Trophoblast cell (in vitro differentiated cells and primary cell): ENCODE data around the gene ZNF705A. TPM values are rescaled to one million over a fixed set of nuclear protein-coding genes. Genes with fewer than 3 reads are reported as not detected.
"Not testable (repeated sequence)": the region's sequence is repeated elsewhere in the genome, so short reads cannot be mapped to it uniquely, and the experiment has no call there.

Experiments
- DNase-seq, 2 donors: peaks; one replicate each; pipeline ENCODE4 v3.0.0-alpha.2; 2016
- H2AFZ ChIP-seq: 2 replicates; pipeline ENCODE4 v1.6.1; 2013; ENCODE audit warnings: low read length, moderate library complexity, mild to moderate bottlenecking; ENCODE audit not compliant: insufficient read depth, poor library complexity
- H2AK5ac ChIP-seq: 2 replicates; pipeline ENCODE4 v1.6.1; 2013; ENCODE audit warnings: mild to moderate bottlenecking, low read length
- H2BK120ac ChIP-seq: 2 replicates; pipeline ENCODE4 v1.6.1; 2013; ENCODE audit warnings: low read length, mild to moderate bottlenecking, moderate library complexity; ENCODE audit not compliant: insufficient read depth, poor library complexity
- H2BK12ac ChIP-seq: 2 replicates; pipeline ENCODE4 v1.6.1; 2013; ENCODE audit warnings: mild to moderate bottlenecking, low read length, moderate library complexity
- H2BK5ac ChIP-seq: 2 replicates; pipeline ENCODE4 v1.6.1; 2013; ENCODE audit warnings: low read length, low read depth, moderate library complexity, mild to moderate bottlenecking; ENCODE audit not compliant: poor library complexity
- H3K14ac ChIP-seq: 2 replicates; pipeline ENCODE4 v1.6.1; 2013; ENCODE audit warnings: mild to moderate bottlenecking, low read length
- H3K18ac ChIP-seq: 2 replicates; pipeline ENCODE4 v1.6.1; 2013; ENCODE audit warnings: mild to moderate bottlenecking, low read length
- H3K23ac ChIP-seq: 2 replicates; pipeline ENCODE4 v1.6.1; 2013; ENCODE audit warnings: low read length
- H3K27ac ChIP-seq: 2 replicates; pipeline ENCODE4 v1.5.1; 2013; ENCODE audit warnings: low read depth, mild to moderate bottlenecking, inconsistent platforms, low read length, moderate library complexity
- H3K27me3 ChIP-seq: 2 replicates; pipeline ENCODE4 v1.6.1; 2013; ENCODE audit warnings: inconsistent platforms, mild to moderate bottlenecking, low read length, moderate library complexity; ENCODE audit not compliant: insufficient read depth
- H3K36me3 ChIP-seq, 2 experiments: 1 replicate in 1 of 2; 2 replicates in 1 of 2; pipeline ENCODE4 v1.6.1; 2013; ENCODE audit warnings: low read length in 2 of 2, mild to moderate bottlenecking in 2 of 2, moderate library complexity in 1 of 2; ENCODE audit not compliant: insufficient read depth in 2 of 2, control insufficient read depth in 1 of 2
- H3K4ac ChIP-seq: 2 replicates; pipeline ENCODE4 v1.6.1; 2013; ENCODE audit warnings: low read depth, mild to moderate bottlenecking, low read length, moderate library complexity
- H3K4me1 ChIP-seq, 2 experiments: 1 replicate in 1 of 2; 2 replicates in 1 of 2; pipeline ENCODE4 v1.6.1; 2013; ENCODE audit warnings: low read length in 2 of 2, mild to moderate bottlenecking in 2 of 2, moderate library complexity in 1 of 2; ENCODE audit not compliant: insufficient read depth in 2 of 2, control insufficient read depth in 1 of 2
- H3K4me2 ChIP-seq: 2 replicates; pipeline ENCODE4 v1.6.1; 2013; ENCODE audit warnings: inconsistent platforms, mild to moderate bottlenecking, low read length, moderate library complexity
- H3K4me3 ChIP-seq: 2 replicates; pipeline ENCODE4 v1.5.1; 2013; ENCODE audit warnings: mild to moderate bottlenecking, low read depth, low read length, inconsistent platforms
- H3K79me1 ChIP-seq: one replicate; pipeline ENCODE4 v1.6.1; 2013; ENCODE audit warnings: low read length
- H3K79me2 ChIP-seq: 2 replicates; pipeline ENCODE4 v1.6.1; 2013; ENCODE audit warnings: low read length, mild to moderate bottlenecking; ENCODE audit not compliant: control insufficient read depth, insufficient read depth, poor library complexity
- H3K9ac ChIP-seq: 2 replicates; pipeline ENCODE4 v1.6.1; 2013; ENCODE audit warnings: mild to moderate bottlenecking, low read length
- H3K9me3 ChIP-seq: 2 replicates; pipeline ENCODE4 v1.6.1; 2013; ENCODE audit warnings: low read depth, mild to moderate bottlenecking, control low read depth, inconsistent platforms, low read length; ENCODE audit not compliant: insufficient read depth
- H4K12ac ChIP-seq: 2 replicates; pipeline ENCODE4 v1.6.1; 2013; ENCODE audit warnings: low read depth, mild to moderate bottlenecking, low read length, moderate library complexity
- H4K8ac ChIP-seq: 2 replicates; pipeline ENCODE4 v1.6.1; 2013; ENCODE audit warnings: low read depth, mild to moderate bottlenecking, low read length, moderate library complexity
- H4K91ac ChIP-seq: one replicate; pipeline ENCODE4 v1.6.1; 2013; ENCODE audit warnings: low read depth, mild to moderate bottlenecking, low read length, moderate library complexity
- WGBS: extraction: QIAGEN DNeasy Blood & Tissue Kit; methylation state at CpG from one replicate; pipeline ENCODE4 v1.1.7; 2013; ENCODE audit warnings: missing lambda C conversion rate; ENCODE audit not compliant: insufficient read length, insufficient coverage; ENCODE audit errors: extremely low coverage; 5-methylcytosine and 5-hydroxymethylcytosine counted together
- polyA plus RNA-seq: library from polyadenylated mRNA; stranded (reverse); fragments of 200-250 nt; gene quantifications from 2 replicates; pipeline ENCODE4 v1.2.3, GENCODE V29; 2013

ZNF705A gene
- 0.01 and 0.03 TPM in 2 replicates for polyA plus RNA-seq

DNA sequence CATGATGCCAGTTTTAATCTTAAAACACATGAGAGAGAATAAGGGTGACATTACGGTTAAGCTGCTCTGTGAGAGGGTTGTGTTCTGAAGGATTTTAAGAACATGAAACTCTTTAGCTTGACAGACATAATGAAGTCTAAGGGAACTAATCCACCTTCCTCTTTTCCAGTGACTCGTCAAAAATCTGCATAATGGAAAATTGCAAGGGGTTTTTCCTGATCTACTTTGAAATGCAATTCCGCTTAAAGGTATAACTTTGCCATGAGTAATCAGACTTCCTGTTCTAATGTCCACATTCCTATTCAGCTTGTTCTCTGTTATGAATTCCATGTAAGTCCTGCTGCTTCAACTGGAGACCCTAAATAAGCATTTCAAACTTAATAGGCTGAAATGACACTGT is at the start of gene ZNF705A:
Gene ZNF705A, plus strand, starts transcription at position 171 of the 400 bp plus-strand sequence. CDS start 15,611 bp downstream, outside the sequence.
- H4K91ac ChIP-seq: no peak within 1 kb of the TSS
- H3K27ac ChIP-seq: no peak within 1 kb of the TSS
- no peak within 1 kb of the TSS for H3K4me2 ChIP-seq
- H2BK12ac ChIP-seq: no peak within 1 kb of the TSS
- DNase-seq: peak in 1 of 2 donors; percentile 56
- H4K12ac ChIP-seq: no peak within 1 kb of the TSS
- H3K27me3 ChIP-seq: no peaks in the 10 kb centered on the region
- WGBS: no CpG with 5 or more reads among the region's 3 CpGs
- no peak within 1 kb of the TSS for H2BK5ac ChIP-seq
- H3K4ac ChIP-seq: no peak within 1 kb of the TSS
- no peaks in the 10 kb centered on the region for H3K9me3 ChIP-seq
- H4K8ac ChIP-seq: no peak within 1 kb of the TSS
- H3K79me2 ChIP-seq: no peaks in the 10 kb centered on the region
- H3K4me1 ChIP-seq: no peaks in the 10 kb centered on the region
- no peak within 1 kb of the TSS for H2AK5ac ChIP-seq
- H3K23ac ChIP-seq: no peak within 1 kb of the TSS
- no peak within 1 kb of the TSS for H3K18ac ChIP-seq
- H2AFZ ChIP-seq: no peak within 1 kb of the TSS
- H3K36me3 ChIP-seq: no peaks in the 10 kb centered on the region
- H3K4me3 ChIP-seq: no peak within 1 kb of the TSS
- no peaks in the 10 kb centered on the region for H3K79me1 ChIP-seq
- H3K14ac ChIP-seq: no peak within 1 kb of the TSS
- H3K9ac ChIP-seq: no peak within 1 kb of the TSS
- no peak within 1 kb of the TSS for H2BK120ac ChIP-seq

DNA sequence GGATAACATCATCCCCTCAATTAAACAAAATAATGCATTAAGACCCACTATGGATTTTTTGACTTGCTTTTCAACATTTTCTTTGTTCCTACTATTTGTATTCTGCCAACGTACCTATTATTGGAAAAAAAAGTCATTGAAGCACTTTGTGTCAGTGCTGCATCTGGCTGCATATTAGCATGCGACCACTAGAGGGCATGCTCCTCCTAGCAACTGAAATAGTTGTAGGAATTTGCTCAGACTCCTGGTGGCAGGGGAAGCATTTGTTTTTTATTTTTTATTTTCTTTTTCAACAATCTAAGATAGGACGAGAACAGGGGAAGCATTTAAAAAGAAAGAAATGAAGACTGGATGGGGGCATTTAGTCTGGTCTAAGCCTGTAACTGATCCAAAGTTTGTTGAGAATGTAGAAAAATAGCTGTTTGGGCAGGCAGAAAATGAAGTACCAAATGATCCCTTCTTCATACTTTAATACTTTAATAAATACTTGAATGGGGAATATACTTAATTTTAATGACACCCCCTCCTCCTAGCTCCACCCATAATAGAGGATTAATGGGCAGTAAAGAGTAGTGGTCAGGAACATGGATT is 47.9 kb upstream of the ZNF705A start:
- H3K4me2 ChIP-seq: no peak overlapping the region
- H4K12ac ChIP-seq: no peak overlapping the region
- no peaks in the 10 kb centered on the region for H3K27me3 ChIP-seq
- H3K9ac ChIP-seq: no peak overlapping the region
- no peak overlapping the region for H3K4ac ChIP-seq
- no peak overlapping the region for H3K27ac ChIP-seq
- H3K4me1 ChIP-seq: no peaks in the 10 kb centered on the region
- H3K14ac ChIP-seq: no peak overlapping the region
- H2AK5ac ChIP-seq: no peak overlapping the region
- no peak overlapping the region for H2BK12ac ChIP-seq
- no peak overlapping the region for H4K8ac ChIP-seq
- no peaks in the 10 kb centered on the region for H3K79me2 ChIP-seq
- H3K18ac ChIP-seq: no peak overlapping the region
- H2BK120ac ChIP-seq: no peak overlapping the region
- no peak overlapping the region for H2AFZ ChIP-seq
- WGBS: no CpG with 5 or more reads among the region's 3 CpGs
- no peaks in the 10 kb centered on the region for H3K9me3 ChIP-seq
- no peaks in the 10 kb centered on the region for H3K79me1 ChIP-seq
- H4K91ac ChIP-seq: no peak overlapping the region
- no peak overlapping the region for H2BK5ac ChIP-seq
- peak; percentile 77 to 90 for DNase-seq
- no peaks in the 10 kb centered on the region for H3K36me3 ChIP-seq
- no peak overlapping the region for H3K23ac ChIP-seq
- no peak overlapping the region for H3K4me3 ChIP-seq

DNA sequence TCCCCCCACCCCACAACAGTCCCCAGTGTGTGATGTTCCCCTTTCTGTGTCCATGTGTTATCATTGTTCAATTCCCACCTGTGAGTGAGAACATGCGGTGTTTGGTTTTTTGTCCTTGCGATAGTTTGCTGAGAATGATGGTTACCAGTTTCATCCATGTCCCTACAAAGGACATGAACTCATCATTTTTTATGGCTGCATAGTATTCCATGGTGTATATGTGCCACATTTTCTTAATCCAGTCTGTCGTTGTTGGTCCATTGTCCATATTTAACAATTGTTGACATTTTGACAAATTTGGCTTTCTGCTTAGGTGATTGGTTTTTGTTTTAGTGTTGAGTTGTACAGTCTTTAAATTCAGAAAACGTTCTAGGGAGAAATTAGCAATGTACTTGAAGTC is 43.7 kb upstream of the ZNF705A start:
- not testable (repeated sequence) for H4K12ac ChIP-seq, H3K27ac ChIP-seq, DNase-seq, H3K27me3 ChIP-seq, H2BK12ac ChIP-seq, H3K9ac ChIP-seq, H3K4me2 ChIP-seq, H3K79me2 ChIP-seq, H3K36me3 ChIP-seq, H3K18ac ChIP-seq, H2AK5ac ChIP-seq, H2BK5ac ChIP-seq, H3K23ac ChIP-seq, H2BK120ac ChIP-seq, H3K4me1 ChIP-seq, H3K79me1 ChIP-seq, H3K4me3 ChIP-seq, H4K8ac ChIP-seq, H4K91ac ChIP-seq, H2AFZ ChIP-seq, H3K4ac ChIP-seq, H3K9me3 ChIP-seq, H3K14ac ChIP-seq
- WGBS: no CpG with 5 or more reads among the region's 4 CpGs

DNA sequence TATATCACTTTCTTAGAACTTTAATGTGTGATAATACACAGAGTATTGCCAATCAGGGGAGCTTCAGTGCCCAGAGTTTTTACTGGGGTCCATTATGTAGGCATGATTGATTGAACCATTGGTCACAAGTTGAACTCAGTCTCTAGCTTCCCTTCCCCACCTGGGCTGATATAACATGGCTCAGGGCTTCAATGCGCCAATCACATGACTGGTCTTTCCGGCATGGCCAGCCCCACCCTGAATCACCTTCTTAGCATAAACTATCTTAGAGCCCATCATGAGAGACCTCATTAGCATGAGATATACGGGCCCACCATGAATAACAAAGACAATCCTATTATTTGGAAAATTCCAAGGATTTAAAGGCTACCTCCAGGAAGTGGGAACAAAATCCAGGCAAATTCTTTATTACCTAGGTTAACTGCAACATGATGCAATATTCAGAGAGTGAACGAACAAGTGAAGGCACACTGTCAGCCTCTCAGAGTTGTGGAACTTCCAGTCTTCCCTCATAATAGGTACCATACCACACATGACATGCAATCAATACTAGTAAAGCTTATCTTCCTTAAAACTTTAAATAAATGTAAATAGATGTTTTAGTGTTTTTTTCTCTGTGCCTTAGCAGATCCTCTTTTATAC is 36.6 kb upstream of the ZNF705A start:
- Histone ChIP-seq H3K18ac (no peak overlapping the region), H2BK12ac (no peak overlapping the region), H3K27ac (no peak overlapping the region), H3K79me1 (no peaks in the 10 kb centered on the region), H3K4me2 (no peak overlapping the region), H4K91ac (no peak overlapping the region), H3K14ac (no peak overlapping the region), H4K8ac (no peak overlapping the region), H3K9me3 (no peaks in the 10 kb centered on the region), H4K12ac (no peak overlapping the region), H2AFZ (no peak overlapping the region), H2BK5ac (no peak overlapping the region), H3K79me2 (no peaks in the 10 kb centered on the region), H2AK5ac (no peak overlapping the region), H3K36me3 (no peaks in the 10 kb centered on the region), H3K23ac (no peak overlapping the region), H2BK120ac (no peak overlapping the region), H3K4ac (no peak overlapping the region), H3K4me3 (no peak overlapping the region), H3K27me3 (no peaks in the 10 kb centered on the region), H3K4me1 (no peaks in the 10 kb centered on the region), H3K9ac (no peak overlapping the region)
- DNase-seq: no peak
- no CpG with 5 or more reads among the region's 4 CpGs for WGBS
